T-helper 22 cell (primary cell): ENCODE results near the gene CLDN19.
"Not testable (repeated sequence)": the region's sequence is repeated elsewhere in the genome, so short reads cannot be mapped to it uniquely, and the experiment has no call there.

ENCODE experiments used
- DNase-seq: peaks from one replicate; pipeline ENCODE4 v3.0.0-alpha.2; 2020; ENCODE audit warnings: low read depth

The CLDN19 gene

DNA sequence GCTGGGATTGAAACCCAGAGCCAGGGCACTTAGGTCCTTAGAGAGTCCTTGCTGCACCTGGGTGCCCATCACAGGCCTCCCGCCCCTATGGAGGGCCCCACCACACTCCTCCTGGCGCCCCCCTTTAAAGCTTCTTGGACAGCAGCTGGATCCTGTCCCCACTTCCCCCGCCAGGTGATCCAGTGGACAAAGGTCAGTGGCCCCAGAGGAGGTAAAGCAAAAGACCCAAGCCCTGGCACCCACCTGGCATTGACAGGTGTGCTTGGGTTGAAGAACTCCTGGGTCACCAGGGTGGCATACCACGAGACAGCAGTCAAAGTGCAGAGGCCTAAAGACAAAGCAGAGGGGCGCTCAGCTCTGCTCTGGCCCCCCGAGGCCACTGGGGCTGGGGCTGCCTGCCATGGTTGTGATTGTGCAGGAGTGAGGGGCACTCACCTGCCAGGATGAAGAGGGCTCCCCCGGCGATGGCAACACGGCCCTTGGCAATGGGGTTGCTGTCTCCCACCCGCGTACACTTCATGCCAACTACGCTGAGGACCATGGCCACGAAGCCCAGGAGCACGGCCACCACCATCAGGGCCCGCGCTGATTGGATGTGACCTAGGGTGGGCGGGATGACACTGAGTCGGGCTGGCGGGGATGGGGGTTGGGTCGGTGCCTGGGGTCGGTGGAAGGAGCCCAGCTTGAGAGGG is 1.9 kb downstream of the CLDN19 start:
- DNase-seq: no peak

DNA sequence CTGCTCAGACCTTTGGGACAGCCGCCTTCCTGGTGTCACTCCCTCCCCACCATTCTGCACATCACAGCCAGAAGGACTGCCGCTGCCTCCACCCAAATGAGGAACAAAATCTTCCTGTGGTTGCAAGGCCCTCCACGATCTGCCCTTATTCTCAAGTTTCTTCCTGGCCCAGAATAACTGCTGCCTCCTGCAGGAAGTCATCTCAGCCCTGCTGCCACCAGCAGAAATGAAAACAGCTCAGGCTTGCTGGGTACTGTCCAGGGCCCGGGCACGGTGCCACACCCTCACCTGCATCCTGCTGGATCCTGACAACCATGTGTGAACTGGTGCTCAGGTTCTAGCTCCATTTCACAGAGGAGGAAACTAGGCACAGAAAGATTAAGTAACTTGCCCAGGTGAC is 2.8 kb downstream of the CLDN19 start:
- no peak for DNase-seq

DNA sequence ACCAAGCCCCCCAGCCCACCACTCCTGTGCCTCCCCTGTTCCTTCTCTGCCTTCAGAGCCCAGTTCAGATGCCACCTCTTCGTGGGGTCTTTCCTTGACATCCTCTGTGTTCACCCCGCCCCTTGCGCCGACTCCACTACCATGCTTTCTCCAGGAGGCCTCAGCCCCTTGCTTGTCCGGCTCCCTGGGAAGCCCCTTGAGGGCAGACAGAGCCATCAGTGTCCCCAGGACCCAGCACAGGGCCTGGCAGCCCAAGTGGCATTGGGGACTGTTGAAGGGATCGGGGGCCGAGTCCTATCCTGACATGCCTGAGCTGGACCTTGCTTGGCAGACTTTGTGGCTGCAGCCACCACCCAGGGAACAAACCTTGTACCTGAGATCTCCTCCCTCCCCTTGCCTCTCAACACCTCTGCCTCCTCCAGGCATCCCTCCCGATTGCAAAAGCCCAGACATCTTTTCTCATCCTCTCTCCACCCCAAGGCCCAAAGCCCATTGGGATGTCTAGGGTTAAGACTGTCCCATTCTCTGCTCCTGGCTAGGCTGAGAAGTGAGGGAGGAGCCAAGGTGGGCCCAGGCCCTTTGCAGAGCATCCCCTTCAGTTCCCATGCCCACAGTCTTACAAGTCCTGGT is 3.4 kb downstream of the CLDN19 start:
- no peak for DNase-seq

DNA sequence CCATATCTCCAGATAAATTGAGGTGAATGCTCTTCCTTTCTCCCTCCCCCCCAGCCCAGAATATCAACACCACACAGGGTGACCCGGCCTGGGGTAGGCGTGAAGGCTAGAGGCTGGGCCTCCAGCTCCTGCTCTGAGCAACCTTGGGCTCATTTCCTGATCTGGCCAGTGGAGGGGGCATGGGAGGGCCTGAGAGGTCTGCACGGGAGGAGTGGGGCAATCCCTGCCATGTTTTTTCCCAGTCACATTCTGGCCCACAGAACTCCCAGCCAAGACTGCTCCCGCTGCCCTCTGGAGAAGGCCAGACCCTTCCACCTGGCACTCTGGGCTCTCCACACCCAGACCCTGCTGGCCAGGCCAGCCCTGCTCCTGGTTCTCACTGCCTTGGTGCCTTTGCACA is 3.9 kb downstream of the CLDN19 start:
- DNase-seq: no peak

DNA sequence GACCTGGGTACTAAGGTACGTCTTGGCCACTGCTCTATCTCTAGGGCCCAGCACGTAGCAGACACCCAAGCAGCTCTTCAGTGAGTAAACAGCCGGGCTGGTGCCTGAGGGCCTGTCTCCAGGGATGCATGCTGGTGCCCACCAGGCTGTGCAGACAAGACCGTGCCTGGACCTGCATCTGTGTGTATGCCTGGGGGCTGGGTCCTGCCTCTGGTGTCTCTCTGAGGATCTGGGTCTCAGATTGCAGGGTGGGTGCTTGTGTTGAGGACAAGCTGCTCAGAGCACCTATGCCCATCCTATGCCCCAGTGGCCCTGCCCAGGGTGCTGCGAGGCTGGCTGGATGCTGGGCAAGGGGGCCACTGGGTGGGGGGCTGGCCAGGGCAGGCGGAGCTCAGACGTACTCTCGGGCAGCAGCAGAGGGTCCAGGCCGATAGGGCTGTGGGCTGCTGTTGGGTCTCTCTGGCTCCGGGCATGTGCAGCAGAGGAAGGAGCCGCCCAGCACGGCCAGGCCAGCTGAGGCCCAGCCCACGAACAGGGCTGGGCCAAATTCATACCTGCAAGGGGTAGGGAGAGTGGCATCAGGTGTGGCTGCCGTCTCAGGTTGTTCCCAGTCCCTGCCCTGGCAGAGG is 4.4 kb downstream of the CLDN19 start:
- DNase-seq: no peak

DNA sequence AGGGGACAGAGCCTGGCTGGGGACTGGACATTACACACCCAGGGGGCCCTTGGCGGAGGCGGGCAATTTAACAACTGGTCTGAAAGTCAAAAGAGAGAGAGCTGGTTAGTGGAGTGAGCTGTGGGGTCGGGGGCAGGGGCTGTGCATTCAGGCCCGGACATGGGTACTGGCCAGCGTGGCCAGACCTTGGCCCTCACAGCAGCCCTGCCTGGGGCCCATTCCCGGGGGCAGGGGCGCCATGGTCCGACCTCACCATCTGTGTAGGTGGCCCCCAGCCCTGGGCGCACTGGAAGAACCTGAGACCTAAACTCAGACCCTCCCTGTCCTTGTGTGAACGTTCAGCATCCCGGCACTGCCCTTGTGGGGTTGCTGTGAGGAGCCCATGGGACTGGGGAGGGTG is 5.0 kb downstream of the CLDN19 start:
- no peak for DNase-seq

DNA sequence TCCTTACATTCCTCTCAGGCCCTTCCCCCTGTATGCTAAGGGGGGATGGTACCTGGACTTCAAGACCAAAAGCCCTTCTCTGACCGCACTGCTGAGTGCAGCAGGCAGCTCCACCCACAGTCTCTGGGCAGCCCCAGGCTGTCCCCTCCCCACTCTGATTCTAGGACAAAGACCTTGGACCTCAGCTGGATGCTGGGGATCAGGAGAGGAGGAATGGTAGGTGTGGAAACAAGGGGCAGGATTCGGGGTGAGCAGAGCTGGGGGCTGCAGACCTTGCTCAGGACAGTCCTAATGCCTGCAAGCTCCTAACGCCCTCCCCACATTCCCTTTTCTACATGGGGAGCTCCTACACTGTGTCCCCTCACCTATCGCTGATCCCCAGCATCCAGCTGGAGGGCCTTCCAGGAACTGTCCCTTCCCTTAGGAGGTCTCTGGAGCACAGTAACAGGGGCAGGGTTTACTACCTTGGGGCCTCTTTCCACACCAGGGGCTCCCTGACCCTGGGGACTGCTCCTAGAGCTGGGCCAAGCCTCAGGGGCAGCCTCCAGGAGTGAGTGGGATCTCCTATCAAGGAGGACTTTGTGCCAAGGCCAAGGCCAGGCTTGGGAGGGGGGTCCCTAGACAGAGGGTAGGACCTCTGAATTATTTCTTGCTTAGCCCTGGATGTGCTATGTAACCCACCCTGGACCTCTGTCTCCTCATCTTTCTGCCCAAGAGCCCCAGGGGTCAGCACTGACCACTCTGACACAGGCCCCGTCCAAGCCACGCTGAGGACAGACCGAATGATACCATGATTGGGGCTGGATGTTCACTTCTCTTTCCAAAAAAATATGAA is 5.6 kb downstream of the CLDN19 start:
- no peak for DNase-seq

DNA sequence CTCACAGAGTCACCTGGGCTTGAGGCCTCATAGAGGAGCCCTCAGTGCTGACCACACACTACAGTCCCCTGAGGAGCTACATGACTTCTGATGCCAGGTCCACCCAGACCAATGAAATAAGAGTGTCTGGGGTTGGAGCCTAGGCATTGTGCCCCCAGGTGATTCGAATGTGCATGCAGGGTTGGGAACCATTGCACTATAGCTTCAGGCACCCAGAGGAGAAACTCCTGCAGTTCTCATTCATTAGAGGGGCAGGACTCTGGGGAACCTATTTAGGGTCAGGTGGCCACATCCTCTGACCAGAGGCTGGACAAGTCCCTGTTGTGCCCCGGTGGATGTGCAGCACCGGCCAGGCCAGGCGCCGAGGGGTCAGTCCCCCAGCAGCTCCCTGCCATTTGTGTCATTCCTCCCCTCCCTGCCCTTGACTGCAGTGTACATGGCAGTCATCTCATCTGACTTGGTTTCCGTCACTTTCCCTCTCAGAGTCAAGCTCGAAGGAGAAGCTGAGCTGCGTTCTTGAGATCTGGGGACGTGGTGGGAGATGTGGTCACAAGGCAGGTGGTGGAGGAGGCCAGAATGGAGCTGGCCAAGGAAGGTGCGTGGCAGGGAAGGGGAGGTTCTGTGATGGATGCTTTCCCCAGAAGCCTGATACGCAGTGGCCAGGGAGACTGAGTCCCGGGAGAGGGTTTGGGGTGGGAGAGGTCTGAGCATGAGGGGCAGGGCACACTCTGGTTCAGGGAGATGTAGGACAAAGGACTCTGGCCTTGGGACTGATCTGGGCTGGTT is 6.4 kb downstream of the CLDN19 start:
- DNase-seq: no peak

DNA sequence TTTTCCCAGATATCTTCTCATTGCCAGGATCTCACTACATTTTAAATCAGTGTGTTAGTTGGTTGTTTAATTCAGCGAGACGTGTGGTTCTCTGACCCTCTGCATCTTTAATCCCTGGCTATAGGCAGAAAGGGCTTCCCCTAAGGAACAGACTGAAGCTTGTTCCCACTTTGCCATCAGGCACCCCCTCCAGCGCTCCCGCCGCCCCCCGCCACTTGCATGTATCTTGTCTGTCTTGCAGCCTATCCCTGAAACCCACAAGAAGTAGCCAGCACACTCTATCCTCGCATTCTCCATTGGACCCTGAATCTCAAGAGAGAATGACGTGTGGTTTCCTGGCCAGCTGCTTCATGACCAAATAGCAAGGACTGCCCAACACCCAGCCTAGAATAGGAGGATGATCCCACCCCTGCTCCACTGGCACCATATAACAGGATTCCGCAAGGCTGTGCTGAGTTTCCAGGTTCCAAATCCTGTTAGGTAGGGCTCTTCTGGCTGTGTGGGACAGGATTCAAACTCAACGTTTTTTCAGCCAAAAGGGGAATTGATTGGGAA is 7.8 kb downstream of the CLDN19 start:
- no peak for DNase-seq

DNA sequence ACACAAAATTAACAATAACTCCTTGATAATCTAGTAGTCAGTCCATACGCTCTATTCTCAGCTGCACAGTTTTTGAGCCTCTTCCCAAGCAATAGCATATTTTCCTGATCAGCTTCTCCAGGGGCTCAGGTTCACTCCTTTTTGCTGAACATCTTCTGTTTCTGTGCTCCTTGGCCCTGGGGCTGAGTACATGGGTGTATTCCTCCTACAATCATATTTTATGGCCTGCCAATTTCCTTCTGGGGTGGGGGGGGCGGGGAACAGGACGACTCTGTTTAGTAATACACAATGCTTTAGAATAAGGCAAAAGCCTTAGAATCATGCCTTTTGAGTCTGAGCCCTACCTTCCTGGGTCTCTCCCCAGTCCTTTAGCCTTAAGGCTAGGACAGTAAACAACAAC is 8.5 kb downstream of the CLDN19 start:
- no peak for DNase-seq

DNA sequence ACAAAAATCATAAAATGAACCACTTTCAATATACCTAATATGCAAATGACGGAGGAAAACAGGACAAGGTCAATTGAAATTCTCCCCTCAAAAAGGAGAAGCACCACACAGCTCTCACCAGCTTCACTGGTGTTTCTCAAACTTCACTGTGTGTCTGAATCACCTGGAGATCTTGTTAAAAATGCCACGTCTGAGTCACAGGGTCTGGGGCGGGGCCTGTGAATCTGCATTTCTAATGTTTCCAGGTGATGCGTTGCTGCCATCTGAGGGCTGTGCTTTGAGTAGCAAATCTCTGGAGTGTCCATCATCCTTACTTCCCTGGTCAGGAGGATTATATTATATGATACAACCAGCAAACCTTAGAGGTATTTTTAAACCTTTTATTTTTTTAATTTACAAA is 9.0 kb downstream of the CLDN19 start:
- DNase-seq: no peak

DNA sequence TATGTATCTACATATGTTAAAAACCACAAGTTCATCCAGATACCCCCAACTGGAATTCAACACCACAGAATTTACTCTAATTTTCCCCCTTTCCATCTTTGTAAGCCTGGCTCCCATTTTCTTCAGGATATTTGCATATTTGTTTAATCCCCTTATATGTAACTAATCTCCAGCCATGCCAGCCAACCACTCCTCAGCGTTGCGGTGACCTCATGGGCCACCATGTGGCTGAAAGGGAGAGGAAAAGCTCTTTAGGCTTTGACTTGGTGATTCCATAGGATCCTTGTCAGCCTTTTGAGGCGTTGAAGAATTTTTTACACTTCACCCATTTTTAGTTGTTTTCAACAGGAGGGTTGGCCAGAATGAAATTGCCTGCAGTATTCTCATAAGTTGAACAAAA is 10.0 kb downstream of the CLDN19 start:
- no peak for DNase-seq

DNA sequence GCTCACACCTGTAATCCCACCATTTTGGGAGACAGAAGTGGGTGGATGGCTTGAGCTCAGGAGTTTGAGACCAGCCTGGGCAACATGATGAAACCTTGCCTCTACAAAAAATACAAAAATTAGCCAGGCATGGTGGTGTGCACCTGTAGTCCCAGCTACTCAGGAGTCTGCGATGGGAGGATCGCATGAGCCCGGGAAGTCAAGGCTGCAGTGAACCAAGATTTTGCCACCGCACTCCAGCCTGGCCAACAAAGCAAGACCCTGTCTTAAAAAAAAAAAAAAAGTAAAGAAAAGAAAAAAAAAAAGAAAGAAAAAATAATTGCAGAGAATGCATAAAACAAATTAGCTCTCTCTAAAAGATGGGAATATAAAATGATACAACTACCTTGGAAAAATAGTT is 14.2 kb downstream of the CLDN19 start:
- not testable (repeated sequence) for DNase-seq

DNA sequence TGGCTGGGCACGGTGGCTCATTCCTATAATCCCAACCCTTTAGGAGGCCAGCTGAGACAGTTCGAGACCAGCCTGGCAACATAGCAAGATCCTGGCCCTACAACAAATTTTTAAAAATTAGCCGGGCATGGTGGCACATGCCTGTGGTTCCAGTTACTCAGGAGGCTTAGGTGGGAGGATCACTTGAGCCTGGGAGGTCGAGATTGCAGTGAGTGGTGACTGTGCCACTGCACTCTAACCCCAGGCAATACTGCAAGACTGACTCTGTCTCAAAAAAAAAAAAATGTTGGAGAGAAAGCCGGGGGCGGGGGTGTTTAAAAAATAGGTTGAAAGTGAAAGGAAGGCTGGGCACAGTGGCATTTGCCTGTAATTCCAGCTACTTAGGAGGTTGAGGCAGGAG is 16.5 kb downstream of the CLDN19 start:
- DNase-seq: no peak

DNA sequence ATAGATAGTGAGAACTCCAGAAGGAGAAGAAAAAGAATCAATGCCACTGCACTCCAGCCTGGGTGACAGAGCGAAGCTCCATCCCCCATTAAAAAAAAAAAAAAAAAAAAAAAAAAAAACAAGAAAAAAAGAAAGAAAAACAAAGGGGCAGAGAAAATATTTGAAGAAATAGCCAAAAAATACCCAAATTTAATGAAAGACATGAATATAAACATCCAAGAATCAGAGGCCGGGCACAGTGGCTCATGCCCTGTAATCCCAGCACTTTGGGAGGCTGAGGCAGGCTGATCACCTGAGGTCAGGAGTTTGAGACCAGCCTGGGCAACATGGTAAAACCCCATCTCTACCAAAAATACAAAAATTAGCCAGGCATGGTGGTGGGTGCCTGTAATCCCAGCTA is 17.6 kb downstream of the CLDN19 start:
- DNase-seq: not testable (repeated sequence)

DNA sequence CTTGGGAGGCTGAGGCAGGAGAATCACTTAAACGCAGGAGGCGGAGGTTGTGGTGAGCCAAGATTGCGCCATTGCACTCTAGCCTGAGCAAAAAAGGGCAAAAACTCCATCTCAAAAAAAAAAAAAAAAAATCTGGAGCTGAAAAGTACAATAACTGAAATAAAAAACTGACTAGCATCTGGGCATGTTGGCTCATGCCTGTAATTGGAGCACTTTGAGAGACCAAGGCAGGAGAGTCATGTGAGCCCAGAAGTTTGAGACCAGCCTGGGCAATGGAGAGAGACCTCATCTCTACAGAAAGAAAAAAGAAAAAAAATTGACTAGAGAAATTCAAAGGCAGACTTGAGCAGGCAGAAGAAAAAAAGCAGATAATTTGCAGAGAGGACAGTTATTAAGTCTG is 18.1 kb downstream of the CLDN19 start:
- no peak for DNase-seq

DNA sequence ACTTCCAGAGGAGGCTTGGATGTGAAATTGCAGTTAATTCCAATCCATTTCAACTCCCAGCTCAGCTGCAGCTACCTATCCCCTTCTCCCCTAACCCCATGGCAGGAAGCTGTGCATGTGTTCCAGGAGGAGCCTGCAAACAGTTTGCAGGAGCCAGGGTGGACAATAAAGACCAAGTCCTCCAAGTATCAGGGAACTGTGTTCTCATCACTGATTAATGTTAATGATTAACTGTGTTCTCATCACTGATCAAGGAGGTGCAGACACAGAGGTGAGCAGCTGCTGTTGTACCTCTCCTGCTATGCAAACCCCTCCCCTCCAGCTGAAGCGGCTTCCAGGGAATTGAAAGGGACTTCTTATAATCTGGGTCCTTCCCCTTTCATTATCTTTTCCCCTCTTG is 19.2 kb downstream of the CLDN19 start:
- DNase-seq: no peak

DNA sequence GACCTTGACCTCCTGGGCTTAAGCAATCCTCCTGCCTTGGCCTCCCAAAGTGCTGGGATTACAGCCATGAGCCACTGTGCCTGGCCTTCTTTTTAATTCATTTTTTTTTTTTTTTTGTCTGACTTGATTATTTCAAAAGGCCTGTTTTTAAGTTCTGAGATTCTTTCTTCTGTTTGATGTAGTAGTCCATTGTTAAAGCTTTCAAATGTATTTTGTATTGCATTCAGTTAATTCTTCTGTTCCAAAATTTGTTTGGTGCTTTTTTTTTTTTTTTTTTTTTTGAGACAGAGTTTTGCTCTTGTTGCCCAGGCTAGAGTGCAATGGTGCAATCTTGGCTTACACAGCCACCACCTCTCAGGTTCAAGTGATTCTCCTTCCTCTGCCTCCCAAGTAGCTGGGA is 25.6 kb downstream of the CLDN19 start:
- DNase-seq: not testable (repeated sequence)

DNA sequence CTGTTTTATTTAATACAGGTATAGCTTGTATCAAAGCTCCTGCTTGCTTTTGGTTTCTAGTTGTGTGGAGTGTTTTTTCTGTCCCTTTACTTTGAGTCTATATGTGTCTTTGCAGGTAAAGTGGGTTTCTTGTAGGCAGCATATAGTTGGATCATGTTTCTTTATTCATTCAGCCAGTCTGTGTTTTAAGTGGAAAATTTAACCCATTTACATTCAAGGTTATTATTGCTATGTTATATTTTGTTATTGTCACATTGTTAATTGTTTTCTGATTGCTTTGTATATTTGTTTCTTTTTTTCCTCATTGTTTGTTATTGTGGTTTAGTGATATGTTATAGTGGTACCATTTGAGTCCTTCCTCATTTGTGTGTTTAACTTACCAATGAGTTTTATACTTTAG is 26.7 kb downstream of the CLDN19 start:
- no peak for DNase-seq

DNA sequence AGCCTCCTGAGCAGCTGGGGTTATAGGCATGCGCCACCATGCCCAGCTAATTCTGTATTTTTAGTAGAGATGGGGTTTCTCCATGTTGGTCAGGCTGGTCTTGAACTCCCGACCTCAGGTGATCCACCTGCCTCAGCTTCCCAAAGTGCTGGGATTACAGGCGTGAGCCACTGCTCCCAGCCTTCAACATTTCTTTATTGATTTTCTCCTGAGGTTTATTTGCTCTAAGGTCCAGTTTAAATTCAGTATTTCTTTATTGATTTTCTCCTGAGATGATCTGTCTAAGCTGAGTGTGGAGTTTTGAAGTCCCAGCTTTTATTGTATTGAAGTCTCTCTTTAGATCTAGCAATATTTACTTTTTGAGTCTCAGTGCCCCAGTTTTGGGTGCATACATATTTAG is 27.2 kb downstream of the CLDN19 start:
- not testable (repeated sequence) for DNase-seq

DNA sequence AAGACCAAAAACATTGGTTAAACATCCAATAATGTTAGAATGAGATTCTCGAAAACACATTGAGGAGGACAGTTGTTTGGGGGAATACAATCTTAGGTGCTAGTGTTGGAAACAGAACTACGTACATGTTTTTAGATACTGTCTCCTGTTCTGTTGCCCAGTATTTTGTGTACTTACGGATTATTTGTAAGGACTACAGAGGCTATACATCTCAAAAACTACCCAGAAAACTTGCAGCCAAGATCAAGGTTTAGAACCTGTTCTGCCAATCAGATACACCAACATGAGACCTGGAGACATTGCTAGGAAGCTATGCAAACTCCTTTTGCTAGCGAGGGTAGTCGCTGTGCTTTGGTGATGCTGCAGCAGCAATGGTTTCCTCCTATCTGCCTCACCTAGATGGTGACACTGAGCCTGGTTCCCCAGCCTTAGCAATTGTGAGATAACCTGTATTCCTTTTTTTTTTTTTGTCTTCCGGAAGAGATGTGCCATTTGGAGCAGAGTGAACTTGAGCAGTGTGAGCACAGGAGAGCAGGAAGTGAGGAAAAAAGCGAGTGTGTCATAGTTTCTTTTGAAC is 36.1 kb downstream of the CLDN19 start:
- DNase-seq: no peak
